Adipocyte (in vitro differentiated cells): Measurements from ENCODE around the gene ATP11C.
"Not testable (repeated sequence)": the region's sequence is repeated elsewhere in the genome, so short reads cannot be mapped to it uniquely, and the experiment has no call there.

Experiments used
- DNase-seq: peaks from one replicate; pipeline ENCODE4 v3.0.0-alpha.2; 2015; ENCODE audit warnings: low read depth
- H3K27me3 ChIP-seq: replicated peaks from 2 replicates; pipeline ENCODE4 v1.7.0; 2013; ENCODE audit warnings: mild to moderate bottlenecking, low read length, moderate library complexity; ENCODE audit not compliant: control insufficient read depth, insufficient read depth
- H3K36me3 ChIP-seq: 2 replicates; pipeline ENCODE4 v1.7.0; 2013; ENCODE audit warnings: low read length, mild to moderate bottlenecking, moderate library complexity; ENCODE audit not compliant: control insufficient read depth, insufficient read depth, severe bottlenecking
- H3K4me1 ChIP-seq: 2 replicates; pipeline ENCODE4 v1.7.0; 2013; ENCODE audit warnings: mild to moderate bottlenecking, low read length, moderate library complexity; ENCODE audit not compliant: control insufficient read depth, insufficient read depth
- H3K4me3 ChIP-seq: 2 replicates; pipeline ENCODE4 v1.7.0; 2013; ENCODE audit warnings: mild to moderate bottlenecking, low read length, moderate library complexity
- H3K9ac ChIP-seq: 2 replicates; pipeline ENCODE4 v1.7.0; 2013; ENCODE audit warnings: mild to moderate bottlenecking, low read length, moderate library complexity
- H3K9me3 ChIP-seq: 2 replicates; pipeline ENCODE4 v1.7.0; 2013; ENCODE audit warnings: mild to moderate bottlenecking, low read length, moderate library complexity; ENCODE audit not compliant: control insufficient read depth

ATP11C gene

DNA sequence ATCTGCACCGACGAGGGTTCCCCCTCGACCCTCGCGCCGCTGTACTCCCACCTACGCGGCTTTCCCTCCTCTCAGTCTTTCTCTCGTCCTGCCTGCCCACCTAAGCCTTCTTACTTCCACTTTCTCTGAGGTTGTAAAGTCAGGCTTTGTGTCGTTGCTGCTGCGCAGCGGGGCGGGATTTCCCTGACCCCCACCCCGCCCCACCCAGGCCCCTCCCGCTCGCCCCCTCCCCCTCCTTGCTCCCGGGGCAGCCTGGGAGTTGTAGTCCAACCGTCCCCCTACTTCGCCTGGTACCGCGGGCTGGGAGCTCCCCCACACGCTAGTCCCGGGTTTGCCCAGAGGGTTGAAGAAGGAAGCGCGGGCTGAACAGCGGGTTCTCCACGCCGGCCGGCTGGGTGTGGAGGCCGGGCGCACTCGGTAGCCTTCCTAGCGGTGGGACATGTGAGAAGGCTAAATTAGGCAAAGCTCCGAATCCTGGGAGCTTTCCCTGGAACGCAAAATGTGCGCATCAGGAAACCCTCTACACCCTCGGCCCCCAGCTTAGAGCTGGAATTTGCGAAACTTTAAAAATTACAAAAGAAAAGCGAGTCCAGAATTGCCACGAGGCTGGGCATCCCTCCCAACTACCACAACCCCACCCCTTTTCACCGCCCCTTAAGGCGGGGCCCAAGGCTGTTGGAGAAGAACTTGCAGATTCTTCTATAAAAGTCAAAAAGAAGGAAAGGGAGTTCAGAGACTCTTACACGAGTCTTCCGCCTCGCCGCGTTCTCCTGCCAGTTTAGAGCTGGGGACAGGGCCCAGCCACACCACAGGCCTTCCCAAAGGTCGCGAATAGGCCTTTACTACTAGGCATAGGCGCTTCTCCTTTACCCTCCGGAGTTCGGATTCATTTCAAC, at the start of gene ATP11C:
Gene ATP11C (minus strand): TSS at position 153 of the 896 bp plus-strand sequence. CDS start 1,011 bp downstream, outside the sequence.
- no peaks in the 10 kb centered on the region for H3K9me3 ChIP-seq
- no peaks in the 10 kb centered on the region for H3K36me3 ChIP-seq
- peak; percentile 88 for DNase-seq
- peak within 1 kb of the TSS; percentile 88 for H3K9ac ChIP-seq
- no peaks in the 10 kb centered on the region for H3K4me1 ChIP-seq
- peak within 1 kb of the TSS; percentile 84 for H3K4me3 ChIP-seq
- no peaks in the 10 kb centered on the region for H3K27me3 ChIP-seq

DNA sequence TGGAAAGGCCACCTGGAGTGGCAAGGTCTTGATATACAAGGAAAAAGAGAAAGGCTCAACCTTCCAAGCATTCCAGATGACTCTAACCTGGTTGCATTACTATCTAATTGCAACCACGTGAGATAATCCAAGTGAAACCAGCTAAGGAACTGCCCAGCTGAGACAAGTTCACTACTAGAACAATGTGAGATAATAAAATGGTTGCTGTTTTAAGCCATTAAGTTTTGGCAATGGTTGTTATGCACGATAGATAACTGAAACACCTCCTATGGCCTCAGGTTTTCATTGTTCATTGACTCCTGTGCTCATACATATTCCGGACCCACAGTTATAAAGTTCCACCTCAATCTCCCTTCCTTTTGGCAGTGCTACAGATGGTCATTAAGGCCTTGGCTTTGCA, 41.6 kb upstream of the ATP11C start:
- H3K9ac ChIP-seq = no peak overlapping the region
- no peaks in the 10 kb centered on the region for H3K36me3 ChIP-seq
- H3K9me3 ChIP-seq = peaks cover 12% of the 10 kb centered on the region
- no peak overlapping the region for H3K4me3 ChIP-seq
- H3K27me3 ChIP-seq = peaks cover 8% of the 10 kb centered on the region
- no peak for DNase-seq
- H3K4me1 ChIP-seq = peaks cover 17% of the 10 kb centered on the region

DNA sequence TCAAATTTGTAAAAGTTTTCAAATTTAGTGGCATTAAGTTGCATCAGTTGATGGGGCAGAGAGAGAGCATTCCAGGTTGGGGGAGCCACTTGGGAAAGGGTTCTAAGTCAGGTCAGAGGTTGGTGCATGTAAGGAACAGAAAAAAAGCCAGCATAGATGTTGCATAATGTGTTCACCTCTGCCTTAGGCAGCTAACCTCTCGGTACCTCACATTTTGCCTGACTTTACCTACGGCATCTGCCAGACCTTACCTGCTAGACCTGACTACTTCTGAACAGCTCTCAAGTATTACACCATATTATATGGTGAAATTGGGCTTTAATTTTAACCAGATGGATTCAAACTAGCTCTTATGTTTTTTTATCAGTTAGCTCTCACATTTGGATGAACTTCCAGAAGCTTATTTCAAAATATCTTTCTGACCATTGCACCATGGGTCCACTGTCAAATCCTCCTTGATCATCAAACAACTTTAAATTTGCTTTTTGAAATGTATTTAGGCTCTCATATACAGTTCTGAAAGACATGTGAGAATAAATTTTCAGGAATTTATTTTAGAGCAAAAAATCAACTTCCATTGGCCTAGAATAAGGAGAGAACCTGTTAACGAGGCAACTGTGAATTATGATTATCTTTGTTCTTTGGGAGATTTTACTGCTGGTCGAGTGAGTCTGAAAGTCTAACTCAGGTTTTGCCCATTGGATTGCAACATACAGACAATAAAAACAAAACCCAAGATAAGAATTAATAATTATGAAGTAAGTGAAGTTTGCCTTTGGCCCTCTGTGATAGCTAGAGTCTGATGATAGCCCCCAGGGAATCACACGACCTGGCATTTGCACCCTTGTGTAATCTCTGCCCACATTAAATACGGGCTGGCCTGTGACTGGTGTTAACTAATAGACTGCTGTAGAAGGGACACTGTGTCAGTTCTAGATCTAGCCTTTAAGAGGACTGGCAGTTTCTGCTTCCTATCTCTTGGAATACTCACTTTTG, 40.1 kb upstream of the ATP11C start:
- H3K36me3 ChIP-seq = no peaks in the 10 kb centered on the region
- peaks cover 8% of the 10 kb centered on the region for H3K27me3 ChIP-seq
- H3K4me3 ChIP-seq = no peak overlapping the region
- peak overlapping the region; percentile 61 for H3K9ac ChIP-seq
- peaks cover 12% of the 10 kb centered on the region for H3K9me3 ChIP-seq
- no peak for DNase-seq
- H3K4me1 ChIP-seq = peaks cover 17% of the 10 kb centered on the region

DNA sequence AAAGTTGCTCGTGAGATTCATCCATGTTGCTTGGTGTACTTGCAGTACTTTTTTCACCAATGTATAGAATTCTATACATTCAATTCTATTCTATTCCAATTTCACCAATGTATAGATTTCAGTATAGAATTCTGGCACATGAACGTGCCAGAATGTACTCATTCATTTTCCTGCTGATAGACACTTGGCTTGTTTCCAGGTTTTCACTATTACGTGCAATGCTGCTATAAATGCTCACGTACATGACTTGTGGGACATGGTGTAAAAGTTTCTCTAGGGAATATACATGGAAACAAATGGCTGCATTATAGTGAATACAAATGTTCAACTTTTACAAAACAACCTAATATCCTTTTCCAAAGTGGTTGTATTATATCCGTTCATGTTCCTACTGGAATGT, 39.3 kb upstream of the ATP11C start:
- Histone ChIP-seq H3K27me3 (peaks cover 8% of the 10 kb centered on the region), H3K9me3 (peaks cover 10% of the 10 kb centered on the region), H3K4me1 (peaks cover 17% of the 10 kb centered on the region), H3K4me3 (no peak overlapping the region), H3K36me3 (no peaks in the 10 kb centered on the region), H3K9ac (no peak overlapping the region)
- no peak for DNase-seq

DNA sequence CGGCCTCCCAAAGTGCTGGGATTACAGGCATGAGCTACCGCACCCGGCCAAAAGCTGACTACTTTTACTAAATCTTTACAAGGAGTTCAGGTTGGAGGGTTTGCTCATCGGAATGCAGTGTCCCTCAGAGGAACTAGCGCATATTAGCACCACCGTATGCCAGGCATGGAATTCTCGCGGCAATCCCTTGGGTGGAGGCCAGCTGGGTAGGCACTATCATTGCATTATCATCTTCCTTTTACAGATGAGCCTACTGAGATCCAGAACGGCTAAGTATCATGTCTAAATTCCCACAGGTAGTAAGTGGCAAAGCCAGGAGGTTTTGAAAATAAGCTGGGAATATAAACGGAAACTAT, 38.5 kb upstream of the ATP11C start:
- peaks cover 8% of the 10 kb centered on the region for H3K27me3 ChIP-seq
- H3K4me3 ChIP-seq = no peak overlapping the region
- H3K9me3 ChIP-seq = peaks cover 3% of the 10 kb centered on the region
- H3K9ac ChIP-seq = no peak overlapping the region
- H3K4me1 ChIP-seq = peaks cover 17% of the 10 kb centered on the region
- no peaks in the 10 kb centered on the region for H3K36me3 ChIP-seq
- DNase-seq = no peak

DNA sequence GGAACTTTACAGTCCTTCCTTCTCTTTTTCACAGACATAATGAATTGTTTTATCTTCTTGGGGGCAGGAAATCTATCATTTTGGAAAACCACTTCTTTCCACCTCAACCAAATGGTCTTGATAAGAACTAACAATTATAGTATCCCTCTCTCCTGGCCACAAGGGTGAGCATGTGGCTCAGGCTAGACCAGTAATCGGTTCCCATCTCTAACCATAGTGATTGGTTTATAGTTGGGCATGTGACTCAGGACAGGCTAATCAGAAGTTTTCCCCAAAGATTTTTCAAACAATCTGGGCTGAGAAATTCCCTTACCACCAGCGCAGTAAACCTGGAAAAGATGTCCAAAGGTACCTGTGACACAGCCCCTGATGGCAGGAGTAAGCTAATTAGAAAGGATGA, 36.4 kb upstream of the ATP11C start:
- Histone ChIP-seq H3K36me3 (no peaks in the 10 kb centered on the region), H3K4me3 (no peak overlapping the region), H3K9me3 (no peaks in the 10 kb centered on the region), H3K4me1 (peaks cover 17% of the 10 kb centered on the region), H3K27me3 (peaks cover 8% of the 10 kb centered on the region), H3K9ac (no peak overlapping the region)
- no peak for DNase-seq

DNA sequence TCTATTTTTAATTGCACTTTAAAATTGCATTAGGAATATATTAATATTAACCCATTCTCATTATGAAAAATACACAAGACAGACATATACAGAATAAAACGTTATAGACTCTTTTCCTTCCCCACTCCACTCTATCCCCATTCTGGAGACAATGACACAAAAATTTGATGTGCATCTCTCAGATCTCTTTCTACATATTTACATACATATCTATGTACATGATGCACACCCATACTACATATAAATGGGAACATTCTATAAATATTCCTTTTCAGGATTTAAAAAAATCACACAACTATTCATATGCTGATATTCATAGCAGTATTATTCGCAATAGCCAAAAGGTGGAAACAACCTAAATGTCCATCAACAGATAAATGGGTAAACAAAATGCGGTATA, 34.9 kb upstream of the ATP11C start:
- Histone ChIP-seq H3K27me3 (peaks cover 8% of the 10 kb centered on the region), H3K9me3 (no peaks in the 10 kb centered on the region), H3K36me3 (no peaks in the 10 kb centered on the region), H3K4me1 (peaks cover 7% of the 10 kb centered on the region), H3K9ac (no peak overlapping the region), H3K4me3 (no peak overlapping the region)
- no peak for DNase-seq

DNA sequence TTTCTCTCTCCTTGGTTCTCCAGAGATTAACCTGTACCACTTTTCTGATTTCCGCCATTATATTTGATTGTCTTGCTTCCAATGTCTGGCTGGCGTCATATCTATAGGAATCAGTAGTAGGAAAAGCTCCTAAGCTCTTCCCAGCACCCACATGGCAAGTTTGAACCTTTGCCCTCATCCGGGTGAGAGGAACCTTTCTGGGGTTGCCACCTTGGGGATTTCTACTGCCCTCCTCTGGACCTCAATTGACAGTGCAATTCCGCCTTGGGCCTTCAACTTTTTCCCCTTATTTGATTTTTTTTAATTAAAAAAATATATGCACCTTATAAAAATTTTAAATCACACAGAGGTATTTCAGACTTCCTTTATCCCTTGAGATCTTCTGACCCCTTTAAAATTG, 34.4 kb upstream of the ATP11C start:
- H3K4me1 ChIP-seq = peaks cover 3% of the 10 kb centered on the region
- H3K36me3 ChIP-seq = no peaks in the 10 kb centered on the region
- DNase-seq = peak; percentile 6
- H3K4me3 ChIP-seq = no peak overlapping the region
- no peaks in the 10 kb centered on the region for H3K9me3 ChIP-seq
- H3K9ac ChIP-seq = no peak overlapping the region
- peaks cover 8% of the 10 kb centered on the region for H3K27me3 ChIP-seq

DNA sequence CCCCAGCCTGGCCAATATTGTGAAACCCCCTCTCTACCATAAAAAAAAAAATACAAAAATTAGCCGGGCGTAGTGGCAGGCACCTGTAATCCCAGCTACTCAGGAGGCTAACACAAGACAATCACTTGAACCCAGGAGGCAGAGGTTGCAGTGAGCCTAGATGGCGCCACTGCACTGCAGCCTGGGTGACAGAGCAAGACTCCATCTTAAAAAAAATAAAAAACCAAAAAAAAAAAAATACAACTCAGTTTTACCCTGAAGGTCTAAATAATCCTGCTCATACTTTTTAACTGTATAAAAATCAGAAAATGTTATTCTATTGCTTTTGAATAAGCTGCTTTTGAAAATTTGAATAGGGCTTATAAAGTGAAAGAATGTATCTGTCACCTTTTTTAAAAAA, 33.3 kb upstream of the ATP11C start:
- DNase-seq, H3K27me3 ChIP-seq, H3K36me3 ChIP-seq, H3K9ac ChIP-seq, H3K4me1 ChIP-seq, H3K4me3 ChIP-seq, H3K9me3 ChIP-seq: not testable (repeated sequence)

DNA sequence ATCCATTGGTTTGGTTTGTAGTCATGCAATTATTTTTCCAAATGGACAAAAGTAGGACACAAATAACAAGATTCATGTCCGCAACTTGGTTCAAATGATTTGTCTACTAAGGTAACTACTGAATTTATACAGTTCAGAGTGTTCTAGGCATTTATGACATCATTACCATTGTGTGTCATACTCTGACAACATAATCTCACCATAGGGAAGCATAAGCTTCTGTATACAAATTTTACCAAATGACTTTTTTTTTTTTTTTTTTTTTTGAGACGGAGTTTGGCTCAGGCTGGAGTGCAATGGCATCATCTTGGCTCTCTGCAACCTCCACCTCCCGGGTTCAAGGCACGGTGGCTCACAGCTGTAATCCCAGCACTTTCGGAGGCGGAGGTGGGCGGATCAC, 32.6 kb upstream of the ATP11C start, which contains the start of gene CXorf66:
Gene CXorf66 (minus strand): TSS at position 101 of the 400 bp plus-strand sequence. CDS start 25 bp downstream, at position 76.
- Histone ChIP-seq H3K4me3 (no peak within 1 kb of the TSS), H3K4me1 (no peaks in the 10 kb centered on the region), H3K9ac (no peak within 1 kb of the TSS), H3K27me3 (peaks cover 5% of the 10 kb centered on the region), H3K36me3 (no peaks in the 10 kb centered on the region), H3K9me3 (peaks cover 8% of the 10 kb centered on the region)
- no peak for DNase-seq

DNA sequence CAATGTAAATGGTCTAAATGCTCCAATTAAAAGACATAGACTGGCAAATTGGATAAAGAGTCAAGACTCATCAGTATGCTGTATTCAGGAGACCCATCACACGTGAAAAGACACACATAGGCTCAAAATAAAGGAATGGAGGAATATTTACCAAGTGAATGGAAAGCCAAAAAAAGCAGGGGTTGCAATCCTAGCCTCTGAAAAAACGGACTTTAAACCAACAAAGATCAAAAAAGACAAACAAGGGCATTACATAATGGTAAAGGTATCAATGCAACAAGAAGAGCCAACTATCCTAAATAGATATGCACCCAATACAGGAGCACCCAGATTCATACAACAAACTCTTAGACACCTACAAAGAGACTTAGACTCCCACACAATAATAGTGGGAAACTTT, 28.2 kb upstream of the ATP11C start:
- H3K9ac ChIP-seq, H3K4me3 ChIP-seq, DNase-seq, H3K4me1 ChIP-seq, H3K36me3 ChIP-seq, H3K9me3 ChIP-seq, H3K27me3 ChIP-seq: not testable (repeated sequence)
